ENCODE data around the gene CCDC27.

CCDC27 gene

DNA sequence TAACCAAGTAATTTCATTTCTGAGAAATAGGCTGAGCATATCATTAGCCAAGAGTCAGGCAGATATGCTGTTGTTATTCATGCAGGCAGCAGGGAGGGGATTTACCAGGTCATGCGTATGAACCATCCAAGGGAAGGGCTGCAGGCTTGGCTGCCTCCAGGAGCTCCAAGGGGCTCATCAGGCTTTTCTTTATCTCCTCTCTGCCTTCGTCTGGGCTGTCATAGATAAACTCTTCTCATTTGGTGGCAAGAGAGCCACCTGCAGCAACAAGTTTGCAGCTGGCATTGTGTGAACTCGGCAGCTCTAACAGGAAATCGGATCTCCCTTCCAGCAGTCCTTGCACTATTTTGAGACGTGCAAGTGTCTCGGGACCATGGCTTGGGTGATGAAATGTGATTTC lies 7.5 kb downstream of the CCDC27 start:
- DNase-seq (ENCODE audit: low spot score), result peak; percentile 79

DNA sequence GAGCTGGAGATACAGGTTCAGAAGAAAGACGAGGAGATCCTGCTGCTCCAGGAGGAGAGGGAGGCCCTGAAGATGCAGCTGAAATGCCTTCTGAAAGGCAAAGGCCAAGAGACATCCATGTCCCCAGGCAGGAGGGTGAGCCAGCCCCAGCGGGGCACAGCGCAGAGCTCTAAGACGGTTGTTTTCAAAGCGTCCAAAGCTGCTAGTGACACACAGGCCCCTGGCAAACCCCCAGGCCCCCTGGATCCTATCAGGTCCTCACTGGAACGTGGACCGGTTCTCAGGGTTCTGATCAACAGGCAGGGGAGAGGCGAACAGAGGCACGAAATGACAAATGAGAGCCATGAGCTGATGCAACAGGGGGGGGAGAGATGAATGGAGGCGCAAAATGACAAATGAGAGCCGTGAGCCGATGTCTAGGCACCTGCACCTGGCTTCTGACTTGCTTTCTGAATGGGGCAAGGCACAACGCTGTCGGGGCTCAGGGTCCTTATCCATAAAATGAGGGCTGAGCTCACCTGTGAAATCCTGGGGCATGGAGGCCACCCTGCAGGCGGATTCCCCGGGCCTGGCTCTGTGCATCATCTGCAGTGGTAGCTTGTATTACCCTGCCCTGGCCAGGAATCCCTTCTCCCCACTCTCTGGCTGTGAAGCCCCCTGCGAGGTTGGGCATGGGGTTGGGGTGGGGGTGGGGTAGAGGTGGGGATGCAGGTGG lies 9.2 kb downstream of the CCDC27 start:
- no peak for DNase-seq (ENCODE audit: low spot score)

DNA sequence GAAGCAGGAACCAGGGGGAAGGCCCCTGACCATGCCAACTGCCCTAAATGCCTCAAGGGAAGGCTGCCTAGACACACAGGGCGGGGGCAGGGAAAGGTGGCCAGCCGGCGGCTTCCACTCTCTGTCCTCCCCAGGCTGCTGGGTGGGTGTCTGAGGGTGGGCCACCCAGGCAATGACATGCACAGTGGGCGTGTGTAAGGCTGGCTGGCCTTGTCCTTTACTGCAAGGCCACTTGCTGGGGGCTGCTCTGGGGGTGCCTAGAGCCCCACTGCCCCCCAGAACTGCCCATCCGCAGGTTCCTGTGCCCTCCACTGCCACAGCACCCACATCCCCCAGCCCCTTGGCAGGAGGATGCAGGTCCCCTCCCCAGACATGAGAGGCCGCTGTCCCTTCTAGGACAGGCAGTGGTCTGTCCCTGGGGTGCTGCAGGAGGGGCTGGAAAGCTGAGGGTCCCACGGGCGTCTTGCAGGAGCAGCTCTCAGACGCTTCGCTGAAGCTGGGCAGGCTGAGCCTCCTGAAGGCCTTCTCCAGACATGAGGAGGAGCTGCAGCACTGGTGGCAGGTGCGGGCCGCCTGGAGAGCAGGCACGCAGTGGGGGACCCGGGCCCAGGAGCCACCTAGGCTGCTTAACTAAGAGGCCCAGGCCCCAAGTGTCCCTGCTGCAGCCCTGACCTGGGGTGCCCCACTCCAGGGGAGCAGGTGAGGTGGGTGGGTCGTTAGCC lies 10.1 kb downstream of the CCDC27 start:
- DNase-seq (ENCODE audit: low spot score), result no peak

DNA sequence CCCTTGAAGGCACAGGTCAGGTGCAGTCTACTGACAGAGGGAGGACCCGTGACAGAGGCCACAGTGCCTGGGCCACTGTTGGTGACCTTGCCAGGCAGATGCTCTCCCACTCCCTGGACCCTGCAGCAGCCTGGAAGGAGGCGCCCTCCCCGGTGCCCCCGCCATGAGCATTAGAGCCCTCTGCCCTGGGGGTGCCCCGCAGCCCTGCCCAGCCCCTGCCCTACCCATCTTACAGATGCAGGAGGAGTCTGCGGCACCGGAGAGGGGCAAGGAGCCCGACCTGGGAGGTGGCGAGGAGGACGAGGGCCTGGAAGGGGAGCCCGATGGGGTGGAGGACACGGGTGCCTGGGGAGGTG lies 10.6 kb downstream of the CCDC27 start:
- no peak for DNase-seq (ENCODE audit: low spot score)

DNA sequence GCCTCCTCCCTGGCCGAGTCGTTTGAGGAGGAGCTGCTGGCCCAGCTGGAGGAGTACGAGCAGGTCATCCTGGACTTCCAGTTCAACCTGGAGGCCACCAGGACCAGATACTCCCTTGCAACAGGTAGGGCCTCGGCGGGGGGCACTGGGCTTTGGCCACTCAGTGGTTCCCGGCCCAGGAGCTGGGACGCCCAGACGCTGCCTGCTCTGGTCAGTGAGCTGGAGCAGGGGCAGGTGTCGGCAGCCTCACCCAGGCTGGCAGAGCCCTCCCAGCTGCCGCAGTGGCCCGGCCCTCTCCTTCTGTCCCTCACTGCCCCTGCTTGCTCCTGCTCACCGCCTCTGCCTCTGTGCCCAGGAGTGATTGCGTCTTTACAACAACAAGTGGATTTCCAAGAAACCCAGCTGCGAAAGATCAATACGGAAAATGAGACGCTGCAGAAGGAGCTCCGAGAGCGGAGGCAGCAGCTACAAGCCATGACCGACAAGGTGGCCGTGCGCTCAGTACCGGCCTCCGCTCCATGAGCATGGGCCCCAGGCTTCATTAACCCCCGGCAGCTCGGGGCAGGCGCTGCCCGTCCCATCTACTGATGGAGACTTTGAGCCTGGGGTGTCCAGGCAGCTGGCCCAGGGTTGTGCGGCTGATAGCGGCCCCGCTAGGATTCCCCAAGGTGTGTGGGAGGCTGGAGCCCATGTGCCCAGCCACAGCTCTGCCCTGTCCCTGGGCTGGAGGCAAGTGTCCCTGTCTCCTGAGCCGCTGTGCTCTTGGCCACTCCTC lies 11.3 kb downstream of the CCDC27 start:
- DNase-seq (ENCODE audit: low spot score), result no peak

DNA sequence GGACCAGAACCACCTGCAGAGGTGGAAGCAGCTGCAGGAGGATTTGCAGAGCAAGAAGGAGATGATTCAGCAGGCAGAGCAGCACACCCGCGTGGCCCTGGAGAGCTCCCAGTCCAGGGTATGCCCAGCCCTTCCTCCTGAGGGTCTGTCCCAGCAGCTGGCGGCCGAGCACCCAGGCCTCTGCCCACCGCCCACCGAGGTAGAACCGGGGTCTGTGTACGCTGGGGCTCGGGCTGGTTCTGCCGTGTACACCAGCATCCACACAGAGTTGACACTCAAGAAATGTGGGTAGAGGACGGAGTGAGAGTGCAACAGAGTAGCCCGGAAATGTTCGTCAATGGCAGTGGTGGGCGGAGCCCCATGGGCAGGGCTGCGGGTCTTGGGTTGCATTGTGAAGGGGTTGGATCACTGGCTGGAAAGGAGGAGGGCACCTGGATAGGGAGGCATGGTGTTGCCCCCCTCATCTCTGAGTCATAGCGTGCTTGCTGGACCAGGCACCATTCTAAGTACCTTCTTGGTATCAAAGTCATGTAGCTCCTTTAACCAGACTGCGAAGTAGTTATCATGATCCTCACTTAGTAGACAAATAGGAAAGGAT lies 15.2 kb downstream of the CCDC27 start:
- no peak for DNase-seq (ENCODE audit: low spot score)

DNA sequence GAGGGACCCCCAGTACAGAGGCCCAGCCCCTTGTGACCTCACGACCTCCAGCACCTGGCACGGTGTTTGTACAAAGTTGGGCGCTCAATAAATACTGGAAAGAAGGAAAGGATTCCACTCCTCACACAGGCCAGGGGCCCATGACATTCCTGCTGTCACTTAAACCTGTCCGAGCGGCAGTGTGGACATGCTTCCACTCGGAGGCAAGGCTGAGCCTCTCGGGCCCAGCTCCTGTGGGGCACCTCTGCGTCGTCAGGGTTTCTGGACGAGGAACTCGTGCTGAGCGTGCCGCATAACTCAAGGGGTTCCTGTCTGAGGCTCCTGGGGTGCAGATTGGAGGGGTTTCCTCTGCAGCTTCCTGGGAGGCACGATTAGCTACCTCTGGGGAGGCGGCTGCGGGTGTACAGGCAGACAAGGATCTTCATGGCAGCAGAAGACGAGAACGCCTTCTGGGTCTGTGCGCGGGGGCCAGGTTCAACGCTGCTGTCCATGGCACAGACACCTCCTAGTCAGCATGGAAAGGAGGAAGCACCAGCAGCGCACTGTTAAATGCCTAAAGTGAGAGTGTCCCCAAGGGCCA lies 16.7 kb downstream of the CCDC27 start:
- no peak for DNase-seq (ENCODE audit: low spot score)

DNA sequence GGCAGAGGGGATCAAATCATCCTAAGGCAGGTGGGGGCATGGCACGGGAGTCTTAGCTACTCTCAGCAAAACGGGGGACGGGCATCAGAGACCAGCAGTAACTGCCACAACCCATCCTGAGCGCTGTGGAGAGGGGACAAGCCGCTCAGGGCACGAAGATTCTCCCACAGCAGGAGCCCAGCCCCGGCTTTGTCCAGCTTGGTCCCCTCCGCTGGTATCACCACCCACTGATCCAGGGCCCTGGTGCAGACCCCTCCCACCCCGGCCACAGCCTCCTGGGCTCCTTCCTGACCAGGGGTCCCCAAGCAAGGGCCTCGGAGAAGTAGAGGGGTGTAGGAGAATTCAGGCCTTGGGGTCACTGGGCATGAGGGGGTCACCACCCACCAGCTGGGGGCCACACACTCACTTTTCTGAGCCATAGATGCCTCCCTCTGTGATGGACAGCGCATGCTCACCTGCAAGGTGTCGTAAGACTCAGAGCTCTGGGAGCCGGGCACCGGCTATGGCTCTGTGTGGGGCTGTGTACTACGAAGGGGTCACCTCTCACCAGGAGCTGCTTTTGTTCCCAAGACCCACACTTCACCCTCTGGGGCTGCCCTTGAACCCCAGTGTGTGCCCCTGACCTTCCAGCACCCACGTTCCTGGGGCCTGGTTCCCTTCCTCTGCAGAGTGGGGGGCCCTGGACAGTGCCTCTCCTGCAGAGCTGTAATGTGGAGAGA lies 18.0 kb downstream of the CCDC27 start:
- no peak for DNase-seq (ENCODE audit: low spot score)

DNA sequence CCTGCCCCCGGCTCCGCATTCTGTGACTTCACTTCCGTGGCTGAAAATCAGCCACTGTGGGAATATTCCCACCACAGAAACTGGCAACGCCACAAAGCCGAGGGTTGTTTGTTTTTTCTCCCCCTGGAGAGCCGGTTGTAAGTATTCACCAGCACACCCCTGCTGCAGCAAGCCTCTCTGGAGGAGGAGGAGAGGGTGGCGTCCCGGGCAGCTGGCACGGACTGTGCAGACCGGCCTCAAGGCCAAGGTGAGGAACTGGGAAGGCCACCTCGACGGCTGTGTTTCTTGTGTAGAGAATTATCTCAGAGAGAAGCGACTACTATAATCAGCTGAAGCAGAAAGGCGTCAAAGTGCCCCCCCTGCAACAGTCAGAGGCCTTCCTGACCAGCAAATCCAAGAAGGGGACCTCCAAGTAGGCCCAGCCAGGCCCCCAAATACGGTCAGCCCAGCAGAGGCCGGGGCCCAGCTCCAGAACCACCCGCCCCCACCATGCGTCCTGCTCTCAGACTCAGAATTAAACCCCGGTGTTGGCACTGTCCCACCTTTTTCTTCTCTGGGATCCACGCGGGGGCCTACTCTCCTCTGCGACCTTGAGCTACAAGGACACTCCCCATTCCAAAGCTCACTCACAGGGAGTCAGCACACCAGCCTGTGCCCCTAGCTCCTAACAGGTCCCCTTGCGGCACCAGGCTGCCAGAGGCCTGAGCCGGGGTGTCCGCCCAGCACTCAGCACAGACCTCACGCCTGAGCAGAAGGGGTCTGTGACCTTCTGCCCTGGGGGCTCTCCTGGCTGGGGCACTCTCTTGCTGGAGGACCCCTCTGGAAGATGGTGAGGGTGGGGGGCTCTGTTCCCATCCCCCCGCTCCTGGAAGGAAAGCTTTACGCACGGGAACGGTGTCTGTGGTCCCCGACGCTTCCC lies 19.1 kb downstream of the CCDC27 start:
- no peak for DNase-seq (ENCODE audit: low spot score)

DNA sequence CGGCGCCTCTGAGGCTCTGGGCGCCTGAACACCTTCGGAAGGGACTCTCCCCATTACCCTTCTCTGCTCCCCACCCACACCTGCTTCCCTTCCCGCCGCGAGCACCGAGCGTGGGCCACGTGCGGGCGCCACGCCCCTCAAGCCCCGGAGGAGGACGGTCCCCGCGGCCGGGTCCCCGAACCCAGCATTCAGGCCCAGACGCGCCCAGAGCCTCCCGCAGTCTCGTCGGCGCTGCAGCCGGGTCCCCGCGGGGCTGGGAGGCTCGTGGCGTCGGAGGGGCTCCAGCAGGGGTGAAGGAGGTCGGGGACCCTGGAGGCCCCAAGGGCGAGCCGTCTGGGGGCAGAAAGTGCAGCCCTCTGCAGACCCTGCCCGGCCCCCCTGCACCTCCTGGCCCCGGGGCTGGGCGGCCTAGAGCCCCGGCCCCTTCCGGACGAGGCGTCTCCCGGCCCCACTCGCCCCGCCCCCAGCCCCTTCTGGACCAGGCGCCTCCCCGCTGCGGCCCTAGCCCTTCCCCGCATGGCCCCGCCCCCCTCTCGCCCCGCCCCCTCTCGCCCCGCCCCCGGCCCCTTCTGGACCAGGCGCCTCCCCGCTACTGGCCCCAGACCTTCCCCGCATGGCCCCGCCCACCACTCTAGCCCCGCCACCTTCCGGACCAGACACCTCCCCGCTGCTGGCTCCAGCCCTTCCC lies 19.9 kb downstream of the CCDC27 start:
- DNase-seq (ENCODE audit: low spot score), result peak; percentile 89

DNA sequence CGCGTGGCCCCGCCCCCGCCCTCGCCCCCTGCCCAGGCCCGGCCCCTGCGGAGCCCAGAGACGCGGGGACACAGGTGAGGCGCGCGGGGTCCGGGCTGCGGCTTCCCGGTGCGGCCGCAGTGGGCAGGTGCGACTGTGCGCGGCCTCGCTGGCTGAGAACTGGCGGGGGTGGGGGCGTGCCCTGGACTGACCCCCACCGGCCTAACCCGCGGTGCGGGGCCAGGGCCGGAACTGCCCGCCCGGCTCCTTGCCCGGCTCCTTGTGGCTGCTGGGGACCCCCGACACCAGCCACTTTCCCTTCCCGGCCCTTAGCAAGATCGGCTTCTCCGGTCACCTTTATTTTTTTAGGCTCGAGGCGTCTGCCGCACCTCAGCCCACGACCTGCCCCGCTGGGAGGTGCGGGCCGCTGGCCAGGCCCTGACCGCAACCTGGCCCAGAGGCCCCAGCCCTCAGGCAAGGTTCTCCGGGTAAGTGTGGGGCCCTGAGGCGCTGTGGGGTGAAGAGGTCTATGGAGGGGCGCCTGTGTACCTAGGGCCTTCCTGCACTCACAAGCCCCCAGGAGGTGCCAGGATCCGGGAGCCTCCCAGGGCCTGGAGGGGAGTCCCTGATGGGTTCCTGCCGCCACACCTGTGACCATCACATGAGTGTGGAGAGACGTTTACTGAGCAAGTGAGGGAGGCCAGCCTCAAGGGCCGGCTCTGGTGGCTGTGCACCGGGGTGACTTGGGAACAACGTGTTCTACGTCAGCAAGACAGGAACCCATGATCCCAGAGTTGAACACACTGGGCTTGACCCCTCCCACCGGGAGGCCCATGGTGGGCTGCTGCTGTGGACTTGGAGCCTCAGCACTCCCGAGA lies 20.7 kb downstream of the CCDC27 start, which contains the start of gene SMIM1:
Gene SMIM1, plus strand, starts transcription at position 35 of the 857 bp plus-strand sequence. CDS start 2,625 bp downstream, outside the sequence.
- peak; percentile 51 for DNase-seq (ENCODE audit: low spot score)

DNA sequence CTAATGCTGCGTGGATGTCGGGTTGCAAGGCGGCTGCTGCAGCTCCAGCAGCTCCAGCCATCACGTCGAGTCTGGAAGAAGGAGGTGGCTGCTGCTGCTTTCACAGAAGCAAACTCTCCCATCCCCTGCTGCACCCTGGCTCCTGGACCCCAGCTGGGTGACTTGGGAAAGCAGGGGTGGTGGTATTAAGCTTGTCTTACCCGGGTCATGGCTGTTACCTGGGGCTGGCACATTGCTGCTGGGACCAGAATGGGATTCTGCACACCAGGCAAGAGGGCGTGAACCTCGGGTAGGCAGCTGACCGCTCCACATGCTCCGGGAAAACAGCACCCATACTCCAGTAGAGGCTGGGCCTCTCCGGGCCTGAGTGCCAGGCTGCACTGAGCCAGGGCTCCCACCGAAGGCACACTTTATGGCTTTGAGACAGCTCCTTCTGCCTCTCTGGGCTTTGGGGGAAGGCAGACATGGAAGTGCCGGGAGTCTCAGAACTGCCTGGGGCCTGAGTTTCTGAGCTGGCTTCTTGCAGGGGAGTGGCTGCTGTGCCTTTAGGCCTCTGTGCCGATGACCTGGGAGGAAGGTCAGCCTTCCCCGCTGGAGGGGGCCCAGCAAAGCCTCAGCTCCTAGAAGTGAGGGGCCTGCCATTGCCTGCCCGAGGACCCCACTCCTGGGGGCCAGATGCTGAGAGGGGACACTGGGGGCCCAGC lies 21.5 kb downstream of the CCDC27 start:
- peak; percentile 39 for DNase-seq (ENCODE audit: low spot score)

DNA sequence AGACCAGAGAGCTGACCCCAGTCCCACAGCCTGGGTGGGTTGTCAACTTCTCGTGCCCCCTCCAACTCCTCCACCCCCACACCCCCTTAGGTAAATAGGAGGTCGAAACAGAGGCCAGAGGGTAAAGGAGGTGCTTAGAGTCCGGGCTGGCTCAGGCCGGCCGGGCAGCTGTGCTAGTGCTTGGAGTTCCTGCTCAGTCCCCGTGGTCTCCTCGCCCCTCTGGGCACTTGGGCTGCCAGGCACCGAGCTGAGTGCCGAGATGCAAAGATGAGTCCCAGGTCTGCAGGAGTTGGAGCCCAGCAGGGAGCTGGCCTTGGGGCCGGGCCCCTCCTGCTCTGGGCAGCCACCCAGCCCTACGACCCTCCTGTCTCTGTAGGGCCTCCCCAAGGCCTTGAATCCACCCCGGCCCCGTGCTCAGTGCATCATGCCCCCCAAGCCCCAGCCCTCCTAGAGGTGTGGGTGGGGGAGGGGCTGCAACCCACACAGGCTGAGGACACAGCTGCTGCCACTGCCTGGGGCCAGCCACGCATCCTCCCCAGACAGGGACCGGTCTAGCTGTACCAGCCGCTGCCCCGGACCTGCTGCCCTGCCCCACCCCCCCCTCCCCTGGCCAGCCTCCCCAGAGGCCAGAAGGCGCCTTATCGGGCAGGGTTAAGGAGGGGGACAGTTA lies 22.2 kb downstream of the CCDC27 start:
- peak; percentile 30 for DNase-seq (ENCODE audit: low spot score)

DNA sequence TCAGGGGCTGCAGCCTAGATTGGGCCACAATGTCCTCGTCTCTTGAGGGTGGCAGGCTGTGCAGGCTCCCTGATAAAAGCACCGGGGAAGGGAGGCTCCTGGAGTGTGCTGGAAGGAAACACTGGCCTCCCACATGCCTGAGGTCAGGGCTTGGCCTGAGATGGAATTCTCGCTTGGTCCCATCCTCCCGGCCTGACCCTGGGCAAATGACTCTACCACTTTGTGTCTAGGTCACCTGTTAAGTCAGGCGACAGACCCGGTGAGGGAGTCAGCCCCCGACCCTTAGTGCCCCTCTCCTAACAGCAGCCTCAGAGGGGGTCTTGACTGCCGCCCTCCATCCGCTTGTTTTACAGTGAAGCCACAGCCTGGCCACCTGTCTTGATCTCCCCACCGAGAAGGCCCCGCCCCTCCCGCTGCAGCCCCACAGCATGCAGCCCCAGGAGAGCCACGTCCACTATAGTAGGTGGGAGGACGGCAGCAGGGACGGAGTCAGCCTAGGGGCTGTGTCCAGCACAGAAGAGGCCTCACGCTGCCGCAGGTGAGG lies 22.8 kb downstream of the CCDC27 start:
- DNase-seq (ENCODE audit: low spot score), result peak; percentile 79

DNA sequence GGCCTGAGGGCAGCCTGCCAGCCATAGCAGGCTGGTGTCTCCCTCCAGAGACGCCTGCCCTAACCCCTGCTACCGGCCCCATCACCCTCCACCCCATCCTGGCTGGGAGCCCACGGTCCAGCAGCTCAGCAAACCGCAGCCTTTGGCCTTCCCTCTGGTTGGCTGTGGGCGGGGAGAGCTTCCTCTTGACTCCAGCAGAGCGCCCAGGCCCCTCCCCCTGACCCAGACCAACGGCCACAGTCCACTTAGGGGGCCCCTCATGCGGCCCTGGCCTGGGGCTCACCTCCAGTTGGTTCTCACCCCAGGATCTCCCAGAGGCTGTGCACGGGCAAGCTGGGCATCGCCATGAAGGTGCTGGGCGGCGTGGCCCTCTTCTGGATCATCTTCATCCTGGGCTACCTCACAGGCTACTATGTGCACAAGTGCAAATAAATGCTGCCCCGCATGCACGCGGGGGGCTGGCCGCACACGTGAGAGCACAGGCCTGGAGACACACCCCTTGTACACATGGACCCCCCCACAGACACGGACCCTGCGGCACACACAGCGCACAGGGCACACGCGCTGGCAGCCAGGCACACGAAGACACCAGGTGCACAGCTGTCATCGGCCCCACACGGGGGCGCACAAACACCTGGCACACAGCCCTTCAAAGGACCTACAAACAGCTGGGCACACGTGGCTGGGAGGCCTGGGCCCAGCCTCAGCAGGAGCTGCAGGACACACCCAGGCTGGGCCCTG lies 23.4 kb downstream of the CCDC27 start:
- peak; percentile 83 for DNase-seq (ENCODE audit: low spot score)

DNA sequence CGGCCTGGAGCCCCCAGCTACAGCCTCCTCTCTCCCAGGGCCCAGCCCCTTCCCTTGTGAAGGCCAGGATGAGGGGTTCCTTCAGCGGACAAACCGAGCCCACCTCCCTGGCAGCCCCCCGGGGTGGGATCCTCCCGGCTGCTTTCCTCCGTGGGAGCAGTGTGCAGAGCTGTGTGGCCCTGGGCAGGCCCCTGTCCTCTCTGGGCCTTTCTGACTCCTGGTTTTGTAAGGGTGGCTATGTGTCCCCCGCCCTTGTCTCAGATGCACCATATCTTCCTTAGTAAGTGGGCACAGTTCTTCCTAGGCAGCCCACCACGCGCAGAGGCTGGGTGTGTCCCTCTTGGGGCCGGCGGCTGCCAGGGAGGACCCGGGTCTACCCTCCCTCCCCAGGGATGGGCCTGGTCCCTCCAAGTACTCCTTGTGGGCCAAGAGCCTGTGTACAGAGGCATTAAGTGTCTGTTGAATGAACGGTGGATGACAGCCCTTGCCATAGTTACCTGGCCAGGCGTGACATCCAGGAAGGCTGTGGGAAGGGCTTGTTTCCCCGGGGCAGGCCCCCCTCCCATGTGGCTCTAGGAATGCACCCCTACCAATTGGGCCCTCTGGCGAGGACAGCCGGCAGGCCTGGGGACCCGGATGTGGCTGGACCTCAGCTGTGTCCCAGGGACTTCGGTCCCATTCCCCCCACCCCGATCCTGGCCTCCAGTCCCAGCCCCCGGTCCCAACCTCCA lies 24.1 kb downstream of the CCDC27 start:
- DNase-seq (ENCODE audit: low spot score), result no peak
